OCI-LY7 (cell line): ENCODE data around the gene SLC39A8. TPM values are rescaled to one million over a fixed set of nuclear protein-coding genes. Genes with fewer than 3 reads are reported as not detected.

ENCODE experiments used
- Bru-seq: library from RNA; stranded (reverse); fragments of 400-500 nt; gene quantifications from one replicate; lab custom pipeline; 2021; lab: Mats Ljungman, UMichigan
- BruChase-seq, 2 experiments: library from RNA; stranded (reverse); fragments of 400-500 nt; gene quantifications; one replicate each; lab custom pipeline; 2021; lab: Mats Ljungman, UMichigan
- BruUV-seq: library from RNA; stranded (reverse); fragments of 400-500 nt; replicated peaks from 2 replicates; lab custom pipeline; 2021; lab: Mats Ljungman, UMichigan
- CTCF ChIA-PET: fragments of 300-600 bp; sonication (Branson Sonifier 250); formaldehyde crosslinking; loops from one replicate; lab custom pipeline; 2022; ENCODE audit warnings: antibody characterized with exemption; ENCODE audit not compliant: unreplicated experiment; lab: Charles Lee
- POLR2A ChIA-PET: fragments of 300-600 bp; sonication (Branson Sonifier 250); formaldehyde crosslinking; loops from one replicate; lab custom pipeline; 2022; ENCODE audit warnings: antibody characterized with exemption; lab: Charles Lee
- DNase-seq: peaks from one replicate; pipeline ENCODE4 v3.0.0-alpha.2; 2015; ENCODE audit warnings: low spot score
- H2AFZ ChIP-seq: fragments of 200-600 bp; sonication (generic), shearing (Covaris generic); 2 replicates; pipeline ENCODE4 v1.6.1; 2014; ENCODE audit warnings: mild to moderate bottlenecking, antibody characterized with exemption, low read length, moderate library complexity
- H3K27ac ChIP-seq: fragments of 200-600 bp; sonication (generic); 2 replicates; pipeline ENCODE4 v1.5.1; 2014; ENCODE audit warnings: mixed run types, low read depth, mild to moderate bottlenecking, moderate library complexity, low read length, inconsistent platforms; ENCODE audit not compliant: poor library complexity, severe bottlenecking
- H3K36me3 ChIP-seq: fragments of 200-600 bp; sonication (generic); 2 replicates; pipeline ENCODE4 v1.6.1; 2014; ENCODE audit warnings: mild to moderate bottlenecking, antibody characterized with exemption, low read length, moderate library complexity, mixed read lengths; ENCODE audit not compliant: insufficient read depth
- H3K4me1 ChIP-seq: fragments of 200-600 bp; sonication (generic); 2 replicates; pipeline ENCODE4 v1.5.1; 2014; ENCODE audit warnings: mild to moderate bottlenecking, low read length; ENCODE audit not compliant: insufficient read depth, poor library complexity, severe bottlenecking
- H3K4me2 ChIP-seq: fragments of 200-600 bp; sonication (generic); 2 replicates; pipeline ENCODE4 v1.6.1; 2014; ENCODE audit warnings: mild to moderate bottlenecking, low read length
- H3K4me3 ChIP-seq: fragments of 200-600 bp; sonication (generic); 2 replicates; pipeline ENCODE4 v1.5.1; 2014; ENCODE audit warnings: mild to moderate bottlenecking, low read depth, low read length; ENCODE audit not compliant: poor library complexity, severe bottlenecking
- H3K79me2 ChIP-seq: fragments of 200-600 bp; sonication (generic); 2 replicates; pipeline ENCODE4 v1.6.1; 2016; ENCODE audit warnings: low read depth, mild to moderate bottlenecking, low read length, moderate library complexity, mixed read lengths; ENCODE audit not compliant: insufficient read depth
- H3K9me2 ChIP-seq: fragments of 200-600 bp; sonication (generic); 2 replicates; pipeline ENCODE4 v1.6.1; 2016; ENCODE audit warnings: mild to moderate bottlenecking, low read length, mixed read lengths; ENCODE audit not compliant: insufficient read depth
- H3K9me3 ChIP-seq: fragments of 200-600 bp; sonication (generic); 2 replicates; pipeline ENCODE4 v1.6.1; 2014; ENCODE audit warnings: mild to moderate bottlenecking, mixed run types, low read length, mixed read lengths
- H4K20me1 ChIP-seq: fragments of 200-600 bp; sonication (generic); 2 replicates; pipeline ENCODE4 v1.6.1; 2014; ENCODE audit warnings: mild to moderate bottlenecking, antibody characterized with exemption, low read length, moderate library complexity, mixed read lengths; ENCODE audit not compliant: insufficient read depth
- EZH2phosphoT487 ChIP-seq: fragments of 200-600 bp; sonication (generic); IDR thresholded peaks from 2 replicates; pipeline ENCODE4 v1.6.1; 2018; ENCODE audit warnings: low read depth, borderline replicate concordance, mild to moderate bottlenecking, mixed run types, antibody characterized with exemption, low read length, moderate library complexity, mixed read lengths
- intact Hi-C: fragments of 100-400 bp; cut with micrococcal nuclease; formaldehyde crosslinking; loops from one replicate; pipeline ENCODE4 v1.10.0; 2022; ENCODE audit not compliant: unreplicated experiment
- long read RNA-seq: library from polyadenylated mRNA; stranded (forward); transcript quantifications from one replicate; pipeline ENCODE4 v2.0.0, GENCODE V29; 2022
- total RNA-seq, 2 experiments: library from RNA; depleted of rRNA in 1 of 2; stranded (reverse); fragments of >200 nt in 1 of 2; shearing (Covaris generic) in 1 of 2; gene quantifications; 2 replicates each; pipeline ENCODE4 v1.2.3, GENCODE V29; 2014 to 2022
- TF ChIP-seq, protein P1 (sequence below): fragments of 200-600 bp; sonication (generic); conservative IDR thresholded peaks from 2 replicates; pipeline ENCODE4 v1.5.1; 2014; ENCODE audit warnings: mild to moderate bottlenecking, antibody characterized with exemption, low read length, moderate library complexity, mixed read lengths

SLC39A8 gene
- total RNA-seq (2014; rRNA removed; shearing (Covaris generic)) (29.2 and 35.4 TPM in 2 replicates), total RNA-seq (2022) (57.0 and 60.5 TPM in 2 replicates), Bru-seq, nascent RNA (percentile 91 among the genes with signal in this experiment), BruChase-seq, experiment 1, labeled RNA remaining after a 6-hour chase (percentile 81 among the genes with signal in this experiment), BruChase-seq, experiment 2, labeled RNA remaining after a 2-hour chase (percentile 81 among the genes with signal in this experiment)
- long read RNA-seq, transcript SLC39A8-201 (9 exons, 3,144 nt): minor isoform, 5 of 308 reads
- long read RNA-seq, transcript SLC39A8-202 (8 exons, 3,238 nt): major isoform, 271 of 308 reads
- long read RNA-seq, partial matches to known transcripts: 8 of 308 reads
- long read RNA-seq, other reads (novel, unspliced or antisense): 24 of 308 reads

DNA sequence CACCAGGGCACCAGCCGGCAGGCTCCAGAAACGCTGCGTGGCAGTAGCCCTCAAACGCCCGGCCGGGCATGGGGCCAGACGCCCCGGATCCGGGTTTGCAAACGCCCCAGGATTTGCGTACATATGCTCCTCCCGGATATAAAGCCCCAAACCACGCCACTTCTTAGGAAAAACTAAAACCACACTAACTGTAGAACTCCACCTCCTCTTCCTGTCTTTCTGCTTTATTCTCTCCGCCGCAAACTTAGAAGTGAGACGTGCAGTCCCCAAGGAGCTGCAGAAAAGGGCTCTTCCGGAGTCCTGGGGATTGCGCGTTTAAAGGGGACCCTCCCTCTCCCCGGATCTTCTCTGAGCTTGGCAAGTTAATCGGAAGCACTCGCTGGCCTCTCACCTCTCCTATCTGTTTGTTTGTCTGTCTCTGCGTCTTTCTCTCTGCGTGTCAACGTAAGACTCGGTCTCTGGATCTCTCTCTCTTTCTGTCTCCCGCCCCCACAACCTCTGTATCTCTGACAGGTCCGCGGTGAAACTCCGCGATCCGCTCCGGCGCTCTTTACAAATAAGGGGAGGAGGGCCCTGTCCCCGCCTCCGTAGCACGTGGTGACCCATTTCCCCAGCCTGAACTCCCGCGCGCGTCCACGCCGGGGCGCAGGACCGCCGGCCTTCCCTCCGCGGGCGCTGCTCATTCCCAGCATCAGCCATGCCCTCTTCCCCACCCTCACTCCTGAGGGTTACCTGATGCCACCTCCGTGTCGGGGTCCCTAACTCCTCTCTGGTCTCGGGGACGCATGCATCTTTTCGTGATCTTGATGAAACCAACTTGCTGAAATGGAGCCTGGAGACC lies at the start of gene SLC39A8:
Gene SLC39A8, minus strand, starts transcription at position 529 of the 841 bp plus-strand sequence. CDS start 820 bp downstream, outside the sequence.
- Histone ChIP-seq H2AFZ (peak within 1 kb of the TSS; percentile 83), H4K20me1 (peaks cover 30% of the 10 kb centered on the region), H3K4me1 (peaks cover 42% of the 10 kb centered on the region), H3K79me2 (peaks cover 38% of the 10 kb centered on the region), H3K27ac (peak within 1 kb of the TSS; percentile 94), H3K4me2 (peak within 1 kb of the TSS; percentile 97), H3K36me3 (no peaks in the 10 kb centered on the region), H3K9me3 (no peaks in the 10 kb centered on the region), H3K4me3 (peak within 1 kb of the TSS; percentile 78), H3K9me2 (no peaks in the 10 kb centered on the region)
- TSS peak; percentile 85 for BruUV-seq
- CTCF ChIA-PET: no interaction called here
- intact Hi-C loops: loop anchor here (1.0 to 5.0 kb wide), 9 partner anchors 37 to 998 kb away; partner anchors contain the start of genes BDH2, CISD2, PPP3CA and SLC9B2
- peak; percentile 93 for DNase-seq
- POLR2A ChIA-PET: interaction anchor here (0.9 to 2.6 kb wide), 10 partner anchors 10 to 524 kb away, joined by 3 to 13 read pairs (median 4); partner anchors contain the start of gene CISD2
- TF ChIP-seq EZH2phosphoT487: no peak
- TF ChIP-seq, protein P1, sequence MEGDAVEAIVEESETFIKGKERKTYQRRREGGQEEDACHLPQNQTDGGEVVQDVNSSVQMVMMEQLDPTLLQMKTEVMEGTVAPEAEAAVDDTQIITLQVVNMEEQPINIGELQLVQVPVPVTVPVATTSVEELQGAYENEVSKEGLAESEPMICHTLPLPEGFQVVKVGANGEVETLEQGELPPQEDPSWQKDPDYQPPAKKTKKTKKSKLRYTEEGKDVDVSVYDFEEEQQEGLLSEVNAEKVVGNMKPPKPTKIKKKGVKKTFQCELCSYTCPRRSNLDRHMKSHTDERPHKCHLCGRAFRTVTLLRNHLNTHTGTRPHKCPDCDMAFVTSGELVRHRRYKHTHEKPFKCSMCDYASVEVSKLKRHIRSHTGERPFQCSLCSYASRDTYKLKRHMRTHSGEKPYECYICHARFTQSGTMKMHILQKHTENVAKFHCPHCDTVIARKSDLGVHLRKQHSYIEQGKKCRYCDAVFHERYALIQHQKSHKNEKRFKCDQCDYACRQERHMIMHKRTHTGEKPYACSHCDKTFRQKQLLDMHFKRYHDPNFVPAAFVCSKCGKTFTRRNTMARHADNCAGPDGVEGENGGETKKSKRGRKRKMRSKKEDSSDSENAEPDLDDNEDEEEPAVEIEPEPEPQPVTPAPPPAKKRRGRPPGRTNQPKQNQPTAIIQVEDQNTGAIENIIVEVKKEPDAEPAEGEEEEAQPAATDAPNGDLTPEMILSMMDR: peak; percentile 84

DNA sequence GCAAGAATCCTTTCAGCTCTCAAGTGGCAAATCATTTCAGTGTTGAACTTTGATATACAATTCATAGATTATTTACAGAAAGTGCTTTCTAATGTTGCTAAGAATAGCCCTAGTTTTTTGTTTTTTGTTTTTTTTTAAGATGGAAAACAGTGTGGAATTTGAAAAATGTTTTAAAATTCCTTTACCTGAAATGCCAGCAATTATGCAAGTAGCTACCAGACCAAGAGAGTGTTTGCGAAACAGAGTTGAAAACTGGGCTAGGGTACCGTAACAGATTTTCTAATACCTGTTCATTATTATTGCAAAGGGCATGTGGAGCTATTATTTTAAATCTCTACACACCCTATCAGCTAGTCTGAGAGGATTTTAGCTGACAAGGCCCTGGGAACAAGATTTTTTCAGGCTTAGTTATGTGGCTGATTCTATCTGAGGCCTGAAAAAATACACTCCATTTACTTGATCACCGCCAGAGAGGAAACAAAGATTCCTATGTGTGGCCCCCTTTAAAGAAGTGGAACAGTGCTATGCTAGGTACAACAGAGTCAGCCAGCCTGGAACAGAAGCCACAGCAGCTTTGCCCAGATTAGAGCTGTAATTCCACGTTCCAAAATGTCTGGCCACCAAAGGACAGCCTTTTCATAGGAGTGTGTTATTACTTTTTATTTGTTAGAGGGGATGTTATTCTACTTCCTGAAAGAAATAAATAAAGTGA lies 46.9 kb upstream of the SLC39A8 start:
- Histone ChIP-seq H3K9me3 (no peaks in the 10 kb centered on the region), H3K4me2 (no peak overlapping the region), H3K27ac (no peak overlapping the region), H3K4me1 (no peaks in the 10 kb centered on the region), H3K36me3 (no peaks in the 10 kb centered on the region), H3K79me2 (no peaks in the 10 kb centered on the region), H2AFZ (no peak overlapping the region), H4K20me1 (no peaks in the 10 kb centered on the region), H3K4me3 (no peak overlapping the region), H3K9me2 (no peaks in the 10 kb centered on the region)
- ChIA-PET POLR2A (interaction anchor here (0.9 kb wide), 1 partner anchor 12 kb away, joined by 4 read pairs; no protein-coding TSS in a partner anchor), CTCF (no interaction called here)
- no TSS peak for BruUV-seq
- DNase-seq: no peak
- TF ChIP-seq EZH2phosphoT487: no peak
- TF ChIP-seq, protein P1: no peak
- intact Hi-C loops: no loop called here
